DOHH2 (cell line): ENCODE data around the gene KLHL14.

Source experiments
- H3F3A ChIP-seq: fragments of 200-600 bp; sonication (generic), shearing (Covaris generic); 2 replicates; pipeline ENCODE4 v1.6.0; 2016; ENCODE audit warnings: antibody characterized with exemption, mild to moderate bottlenecking; ENCODE audit not compliant: control insufficient read depth, insufficient read depth
- H3K27ac ChIP-seq: fragments of 200-600 bp; sonication (generic); 2 replicates; pipeline ENCODE4 v1.5.1; 2014; ENCODE audit warnings: low read depth, mild to moderate bottlenecking, low read length, moderate library complexity
- H3K27me3 ChIP-seq: fragments of 200-600 bp; sonication (generic); 2 replicates; pipeline ENCODE4 v1.6.1; 2014; ENCODE audit warnings: mild to moderate bottlenecking, low read length, mixed read lengths; ENCODE audit not compliant: control insufficient read depth
- H3K36me3 ChIP-seq: fragments of 200-600 bp; sonication (generic); 2 replicates; pipeline ENCODE4 v1.6.1; 2014; ENCODE audit warnings: mild to moderate bottlenecking, low read length, moderate library complexity, mixed read lengths; ENCODE audit not compliant: control insufficient read depth
- H3K4me1 ChIP-seq: fragments of 200-600 bp; sonication (generic); 2 replicates; pipeline ENCODE4 v1.6.1; 2014; ENCODE audit warnings: mild to moderate bottlenecking, low read length, mixed read lengths; ENCODE audit not compliant: control insufficient read depth
- H3K4me2 ChIP-seq: fragments of 200-600 bp; sonication (generic); 2 replicates; pipeline ENCODE4 v1.6.0; 2014; ENCODE audit warnings: mild to moderate bottlenecking, low read length, moderate library complexity
- H3K4me3 ChIP-seq: fragments of 200-600 bp; sonication (generic); 2 replicates; pipeline ENCODE4 v1.5.1; 2014; ENCODE audit warnings: mild to moderate bottlenecking, low read length, mixed read lengths
- H3K79me2 ChIP-seq: fragments of 200-600 bp; sonication (generic); 2 replicates; pipeline ENCODE4 v1.6.1; 2014; ENCODE audit warnings: mild to moderate bottlenecking, low read length, mixed read lengths; ENCODE audit not compliant: control insufficient read depth
- H3K9me2 ChIP-seq: fragments of 200-600 bp; sonication (generic); replicated peaks from 2 replicates; pipeline ENCODE4 v1.6.1; 2014; ENCODE audit warnings: mild to moderate bottlenecking, low read length, mixed read lengths; ENCODE audit not compliant: control insufficient read depth
- H3K9me3 ChIP-seq: fragments of 200-600 bp; sonication (generic); 2 replicates; pipeline ENCODE4 v1.6.1; 2014; ENCODE audit warnings: antibody characterized with exemption, low read length, mixed read lengths; ENCODE audit not compliant: control insufficient read depth, insufficient read depth
- H4K20me1 ChIP-seq: fragments of 200-600 bp; sonication (generic); 2 replicates; pipeline ENCODE4 v1.6.0; 2014; ENCODE audit warnings: low read depth, mild to moderate bottlenecking, antibody characterized with exemption, low read length, moderate library complexity; ENCODE audit not compliant: control insufficient read depth, insufficient read depth
- EZH2phosphoT487 ChIP-seq: fragments of 200-600 bp; sonication (generic); IDR thresholded peaks from 2 replicates; pipeline ENCODE4 v1.6.1; 2017; ENCODE audit warnings: borderline replicate concordance, mild to moderate bottlenecking, antibody characterized with exemption, low read length, moderate library complexity, mixed read lengths
- TF ChIP-seq, protein P1 (sequence below): fragments of 200-600 bp; sonication (generic); IDR thresholded peaks from one replicate; pipeline ENCODE4 v1.5.1; 2014; ENCODE audit warnings: antibody characterized with exemption, mild to moderate bottlenecking, low read depth, low read length; ENCODE audit not compliant: poor library complexity, severe bottlenecking

KLHL14 gene

GRCh38 chr18:32624182-32624723, 148.6 kb downstream of the KLHL14 start:
- H3K27ac ChIP-seq: no peak overlapping the region
- no peaks in the 10 kb centered on the region for H3K36me3 ChIP-seq
- no peak overlapping the region for H3K4me2 ChIP-seq
- H3K79me2 ChIP-seq: no peaks in the 10 kb centered on the region
- no peaks in the 10 kb centered on the region for H3K27me3 ChIP-seq
- H3K4me1 ChIP-seq: no peaks in the 10 kb centered on the region
- H3K9me3 ChIP-seq: no peaks in the 10 kb centered on the region
- no peak overlapping the region for H3K4me3 ChIP-seq
- H3F3A ChIP-seq: no peaks in the 10 kb centered on the region
- no peak for TF ChIP-seq EZH2phosphoT487
- TF ChIP-seq, protein P1, sequence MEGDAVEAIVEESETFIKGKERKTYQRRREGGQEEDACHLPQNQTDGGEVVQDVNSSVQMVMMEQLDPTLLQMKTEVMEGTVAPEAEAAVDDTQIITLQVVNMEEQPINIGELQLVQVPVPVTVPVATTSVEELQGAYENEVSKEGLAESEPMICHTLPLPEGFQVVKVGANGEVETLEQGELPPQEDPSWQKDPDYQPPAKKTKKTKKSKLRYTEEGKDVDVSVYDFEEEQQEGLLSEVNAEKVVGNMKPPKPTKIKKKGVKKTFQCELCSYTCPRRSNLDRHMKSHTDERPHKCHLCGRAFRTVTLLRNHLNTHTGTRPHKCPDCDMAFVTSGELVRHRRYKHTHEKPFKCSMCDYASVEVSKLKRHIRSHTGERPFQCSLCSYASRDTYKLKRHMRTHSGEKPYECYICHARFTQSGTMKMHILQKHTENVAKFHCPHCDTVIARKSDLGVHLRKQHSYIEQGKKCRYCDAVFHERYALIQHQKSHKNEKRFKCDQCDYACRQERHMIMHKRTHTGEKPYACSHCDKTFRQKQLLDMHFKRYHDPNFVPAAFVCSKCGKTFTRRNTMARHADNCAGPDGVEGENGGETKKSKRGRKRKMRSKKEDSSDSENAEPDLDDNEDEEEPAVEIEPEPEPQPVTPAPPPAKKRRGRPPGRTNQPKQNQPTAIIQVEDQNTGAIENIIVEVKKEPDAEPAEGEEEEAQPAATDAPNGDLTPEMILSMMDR: no peak
- H3K9me2 ChIP-seq: no peaks in the 10 kb centered on the region
- H4K20me1 ChIP-seq: no peaks in the 10 kb centered on the region

DNA sequence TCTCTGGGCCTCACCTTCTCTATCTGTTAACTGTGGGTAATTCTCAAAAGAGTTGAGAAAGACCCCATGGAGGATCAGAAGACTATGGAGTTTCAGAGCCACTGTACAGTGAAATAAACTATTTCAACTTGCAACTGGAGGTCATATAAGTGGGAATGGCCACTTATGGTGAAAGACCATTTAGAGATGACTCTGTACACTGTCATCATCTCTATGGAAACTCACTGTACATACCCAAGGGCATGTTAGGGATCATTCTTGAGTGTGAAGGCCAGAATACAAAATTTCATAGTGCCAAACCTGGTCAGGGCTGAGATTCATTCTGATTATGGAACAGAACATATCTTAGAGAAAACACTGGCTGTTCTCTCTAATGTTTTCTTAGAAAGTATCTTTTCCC, 149.3 kb downstream of the KLHL14 start:
- H3K4me2 ChIP-seq: no peak overlapping the region
- no peaks in the 10 kb centered on the region for H3K36me3 ChIP-seq
- H3K4me1 ChIP-seq: no peaks in the 10 kb centered on the region
- TF ChIP-seq, protein P1: no peak
- TF ChIP-seq EZH2phosphoT487: no peak
- no peak overlapping the region for H3K4me3 ChIP-seq
- no peaks in the 10 kb centered on the region for H3K9me2 ChIP-seq
- H3K27me3 ChIP-seq: no peaks in the 10 kb centered on the region
- no peak overlapping the region for H3K27ac ChIP-seq
- no peaks in the 10 kb centered on the region for H4K20me1 ChIP-seq
- no peaks in the 10 kb centered on the region for H3K9me3 ChIP-seq
- no peaks in the 10 kb centered on the region for H3F3A ChIP-seq
- no peaks in the 10 kb centered on the region for H3K79me2 ChIP-seq
